Astrocyte (in vitro differentiated cells and primary cell): ENCODE data around the gene NIPBL.

Experiments
- CTCF ChIP-seq: IDR thresholded peaks from 2 replicates; pipeline ENCODE4 v1.5.1; 2011; ENCODE audit warnings: low read depth, mild to moderate bottlenecking, inconsistent platforms, low read length, moderate library complexity; ENCODE audit not compliant: insufficient read depth
- EZH2 ChIP-seq: IDR thresholded peaks from 2 replicates; pipeline ENCODE4 v1.6.1; 2012; ENCODE audit warnings: mild to moderate bottlenecking, low read length, inconsistent platforms; ENCODE audit not compliant: insufficient read depth

DNA sequence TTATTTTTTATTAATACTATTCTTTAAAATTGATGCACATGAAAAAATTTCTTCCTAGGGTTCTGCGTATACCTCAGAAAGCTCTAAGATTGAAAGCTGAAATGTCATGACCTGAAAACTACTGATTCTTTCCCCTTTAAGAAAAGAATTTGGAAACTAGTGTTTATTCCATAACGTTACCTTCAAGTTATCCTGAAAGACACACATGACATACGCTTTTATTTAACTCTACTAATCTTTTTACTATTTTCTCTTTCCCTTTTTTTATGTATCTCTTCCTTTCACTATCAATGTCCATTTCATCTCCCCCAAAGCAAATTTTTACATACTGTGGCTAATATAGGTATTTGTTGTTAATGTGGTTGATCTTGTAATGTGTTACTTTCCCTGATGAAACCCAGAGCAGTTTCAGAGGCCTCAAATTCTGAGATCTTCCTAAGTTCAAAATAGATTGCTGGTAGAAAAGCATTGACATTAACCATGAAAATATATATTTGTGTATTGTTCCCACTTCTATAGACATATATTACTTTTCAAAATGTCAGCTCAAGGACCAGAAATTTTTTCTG lies 7.4 kb downstream of the NIPBL start:
- TF ChIP-seq CTCF (no peak), EZH2 (no peak)
